Upper lobe of left lung (tissue), 6 donors: ENCODE data around the gene PEX14. TPM values are rescaled to one million over a fixed set of nuclear protein-coding genes. Genes with fewer than 3 reads are reported as not detected.

Source experiments
- ATAC-seq, 2 donors: fragments of 200-7000 bp; cut with Tn5 transposase; one replicate each; pipeline ENCODE4 v1.9.1; 2022; ENCODE audit warnings: mild to moderate bottlenecking in 2 of 2, moderate library complexity in 2 of 2; ENCODE audit not compliant: low FRiP score in 2 of 2
- DNase-seq, 2 donors: peaks; one replicate each; pipeline ENCODE4 v3.0.0-alpha.2; 2019 to 2020
- H3K27ac ChIP-seq, 4 donors: fragments of 200-600 bp; sonication (generic); one replicate each; pipeline ENCODE4 v1.5.1; 2016 to 2019
- H3K27me3 ChIP-seq, 4 donors: fragments of 200-600 bp; sonication (generic); one replicate each; pipeline ENCODE4 v1.5.1; 2017 to 2019
- H3K36me3 ChIP-seq, 4 donors: fragments of 200-600 bp; sonication (generic); one replicate each; pipeline ENCODE4 v1.5.1; 2016 to 2019
- H3K4me1 ChIP-seq, 4 donors: fragments of 200-600 bp; sonication (generic); one replicate each; pipeline ENCODE4 v1.5.1; 2018 to 2019
- H3K4me3 ChIP-seq, 4 donors: fragments of 200-600 bp; sonication (generic); one replicate each; pipeline ENCODE4 v1.5.1; 2017 to 2019; ENCODE audit warnings: mild to moderate bottlenecking in 2 of 4, moderate library complexity in 1 of 4
- H3K9me3 ChIP-seq, 4 donors: fragments of 200-600 bp; sonication (generic); one replicate each; pipeline ENCODE4 v1.5.1; 2018 to 2019
- CTCF ChIP-seq, 6 experiments: fragments of 450-650 bp in 4 of 6; fragments of 200-600 bp in 2 of 6; sonication (generic) in 2 of 6; IDR thresholded peaks; one replicate each; pipeline ENCODE4 v1.5.1; 2016 to 2019; ENCODE audit warnings: antibody characterized with exemption in 6 of 6
- EP300 ChIP-seq, 4 donors: sonication (generic); formaldehyde crosslinking; IDR thresholded peaks; one replicate each; pipeline ENCODE4 v1.5.1; 2017; ENCODE audit warnings: antibody characterized with exemption in 4 of 4, control low read depth in 2 of 4
- POLR2A ChIP-seq, 4 donors: fragments of 450-650 bp; IDR thresholded peaks; one replicate each; pipeline ENCODE4 v1.5.1; 2016 to 2017; ENCODE audit warnings: antibody characterized with exemption in 4 of 4, mild to moderate bottlenecking in 2 of 4
- POLR2AphosphoS5 ChIP-seq, 2 donors: sonication (generic); formaldehyde crosslinking; IDR thresholded peaks; one replicate each; pipeline ENCODE4 v1.5.1; 2017; ENCODE audit warnings: antibody characterized with exemption in 2 of 2
- WGBS, 2 donors: methylation state at CpG; one replicate each; pipeline ENCODE4 v1.1.5; 2017 to 2018; 5-methylcytosine and 5-hydroxymethylcytosine counted together
- total RNA-seq, 6 donors: library from RNA; depleted of rRNA in 4 of 6; stranded (reverse); fragments of >200 nt in 4 of 6; gene quantifications; one replicate each; pipeline versions ENCODE4 v1.1.0 to v1.2.1, GENCODE V29; 2016 to 2021
- donor health status: DM: no; HTN: no; CAD: no; lungs with moderate emphysema.
- donor health status: DM: no; HTN: yes; CAD: no; lungs with severe emphysema.

The PEX14 gene
- total RNA-seq, 6 donors from 2014 or later = 21.2 to 43.0 (median 29.9) TPM

DNA sequence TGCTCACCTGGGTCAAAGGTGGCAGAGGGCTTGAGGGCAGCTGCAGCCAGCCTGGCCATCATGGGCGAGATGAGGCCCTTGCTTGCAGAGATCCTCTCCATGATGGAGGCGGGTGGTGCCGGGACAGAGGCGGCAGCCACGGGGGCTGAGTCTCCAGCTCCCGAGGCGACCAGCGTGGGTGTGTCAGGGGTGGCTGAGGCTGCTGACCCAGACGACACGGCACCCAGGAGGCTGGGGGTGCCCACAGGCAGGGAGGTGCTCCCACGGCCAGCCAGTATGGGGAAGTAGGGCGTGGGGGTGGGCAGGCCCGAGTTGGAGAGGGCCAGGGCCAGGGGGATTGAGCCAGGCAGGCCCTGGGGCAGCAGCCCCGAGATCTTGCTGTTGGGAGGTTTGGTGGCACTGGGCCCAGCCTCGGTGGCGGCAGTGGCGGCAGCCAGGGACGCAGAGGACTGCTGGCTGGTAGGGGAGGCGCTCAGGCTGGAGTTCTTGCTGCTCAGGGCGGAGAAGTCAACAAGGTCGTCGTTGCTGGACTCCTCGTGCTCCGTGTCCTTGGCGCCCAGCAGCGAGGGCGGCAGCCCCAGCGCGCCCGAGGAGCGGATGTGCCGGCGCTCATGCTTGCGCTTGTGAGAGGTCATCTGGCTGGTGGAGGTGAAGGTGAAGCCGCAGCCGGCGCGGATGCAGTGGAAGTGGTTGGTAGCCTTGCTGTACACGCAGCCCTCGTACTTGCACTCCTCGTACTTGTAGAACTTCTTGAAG, 178.8 kb downstream of the PEX14 start:
- peaks cover 6 to 32% (median 23%) of the 10 kb centered on the region in 4 donors for H3K4me1 ChIP-seq
- no peak for DNase-seq
- H3K4me3 ChIP-seq = no peak overlapping the region
- no peaks in the 10 kb centered on the region for H3K9me3 ChIP-seq
- no peaks in the 10 kb centered on the region for H3K27me3 ChIP-seq
- peaks cover 3 to 97% (median 61%) of the 10 kb centered on the region in 4 donors for H3K36me3 ChIP-seq
- H3K27ac ChIP-seq = peak overlapping the region in 3 of 4 donors; percentile 33 to 83 (median 67)
- no peak for ATAC-seq
- WGBS, 2 donors = 92 to 98% methylated on average over 25 to 40 of the region's 41 CpGs
- no peak for TF ChIP-seq CTCF (IDR thresholded peaks at IDR 0.05)
- TF ChIP-seq POLR2A (IDR thresholded peaks at IDR 0.05) = no peak
- no peak for TF ChIP-seq POLR2AphosphoS5 (IDR thresholded peaks at IDR 0.05)
- TF ChIP-seq EP300 (IDR thresholded peaks at IDR 0.05) = no peak

DNA sequence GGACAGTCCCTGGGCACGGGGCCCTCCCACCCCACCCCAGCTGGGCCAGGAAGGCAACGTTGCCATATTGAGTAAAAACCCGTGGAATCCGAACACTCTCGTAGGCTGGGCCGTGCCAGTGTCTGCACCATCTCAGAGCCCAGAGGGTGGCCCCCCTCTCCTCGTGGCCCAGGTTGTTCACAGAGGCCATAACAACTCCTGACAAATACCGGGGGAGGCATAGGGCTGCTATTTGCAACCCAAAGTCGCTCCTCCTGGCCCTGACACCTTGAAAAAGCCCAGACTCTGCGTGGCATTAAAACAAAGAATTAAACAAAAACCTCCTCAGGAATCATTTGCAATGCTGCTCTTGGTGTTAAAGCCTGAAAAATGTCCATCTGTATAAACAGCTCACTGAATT, 180.3 kb downstream of the PEX14 start:
- no peaks in the 10 kb centered on the region for H3K9me3 ChIP-seq
- ATAC-seq (no peak), DNase-seq (no peak)
- WGBS, 2 donors = 86 to 96% methylated on average over 10 of the region's 10 CpGs
- H3K4me3 ChIP-seq = no peak overlapping the region
- H3K27me3 ChIP-seq = no peaks in the 10 kb centered on the region
- peaks cover 3 to 97% (median 65%) of the 10 kb centered on the region in 4 donors for H3K36me3 ChIP-seq
- no peak for TF ChIP-seq POLR2A (IDR thresholded peaks at IDR 0.05)
- no peak for TF ChIP-seq POLR2AphosphoS5 (IDR thresholded peaks at IDR 0.05)
- TF ChIP-seq EP300 (IDR thresholded peaks at IDR 0.05) = no peak
- TF ChIP-seq CTCF (IDR thresholded peaks at IDR 0.05) = no peak
- H3K4me1 ChIP-seq = peaks cover 9 to 36% (median 25%) of the 10 kb centered on the region in 4 donors
- H3K27ac ChIP-seq = no peak overlapping the region

DNA sequence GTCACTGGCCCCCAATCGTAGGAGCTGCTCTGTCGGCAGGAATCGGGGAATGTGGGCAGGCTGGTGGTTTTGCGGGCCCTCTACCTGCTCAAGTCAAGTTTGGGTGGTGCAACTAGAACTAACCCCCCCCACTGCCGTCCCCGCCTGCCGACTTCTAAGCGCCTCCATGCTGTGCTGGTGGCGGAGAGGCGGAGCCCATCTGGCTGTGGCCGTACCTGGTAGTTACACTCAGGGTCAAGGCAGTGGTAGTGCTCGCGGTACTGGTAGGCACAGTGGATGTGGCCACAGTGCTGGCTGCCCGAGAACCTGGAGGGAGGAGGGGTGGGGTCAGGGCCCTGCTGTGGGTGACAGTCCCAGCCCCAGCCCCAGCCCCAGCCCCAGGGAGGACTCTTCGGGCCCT, 181.7 kb downstream of the PEX14 start:
- Histone ChIP-seq H3K27ac (peak overlapping the region in 2 of 4 donors; percentile 31 to 42), H3K9me3 (no peaks in the 10 kb centered on the region), H3K4me3 (no peak overlapping the region), H3K36me3 (peaks cover 3 to 94% (median 66%) of the 10 kb centered on the region in 4 donors), H3K27me3 (no peaks in the 10 kb centered on the region), H3K4me1 (peaks cover 8 to 33% (median 23%) of the 10 kb centered on the region in 4 donors)
- TF ChIP-seq CTCF (IDR thresholded peaks at IDR 0.05) (no peak), EP300 (IDR thresholded peaks at IDR 0.05) (no peak), POLR2AphosphoS5 (IDR thresholded peaks at IDR 0.05) (no peak), POLR2A (IDR thresholded peaks at IDR 0.05) (no peak)
- DNase-seq (no peak), ATAC-seq (no peak)
- WGBS, 2 donors = 76 to 94% methylated on average over 4 to 15 of the region's 15 CpGs

DNA sequence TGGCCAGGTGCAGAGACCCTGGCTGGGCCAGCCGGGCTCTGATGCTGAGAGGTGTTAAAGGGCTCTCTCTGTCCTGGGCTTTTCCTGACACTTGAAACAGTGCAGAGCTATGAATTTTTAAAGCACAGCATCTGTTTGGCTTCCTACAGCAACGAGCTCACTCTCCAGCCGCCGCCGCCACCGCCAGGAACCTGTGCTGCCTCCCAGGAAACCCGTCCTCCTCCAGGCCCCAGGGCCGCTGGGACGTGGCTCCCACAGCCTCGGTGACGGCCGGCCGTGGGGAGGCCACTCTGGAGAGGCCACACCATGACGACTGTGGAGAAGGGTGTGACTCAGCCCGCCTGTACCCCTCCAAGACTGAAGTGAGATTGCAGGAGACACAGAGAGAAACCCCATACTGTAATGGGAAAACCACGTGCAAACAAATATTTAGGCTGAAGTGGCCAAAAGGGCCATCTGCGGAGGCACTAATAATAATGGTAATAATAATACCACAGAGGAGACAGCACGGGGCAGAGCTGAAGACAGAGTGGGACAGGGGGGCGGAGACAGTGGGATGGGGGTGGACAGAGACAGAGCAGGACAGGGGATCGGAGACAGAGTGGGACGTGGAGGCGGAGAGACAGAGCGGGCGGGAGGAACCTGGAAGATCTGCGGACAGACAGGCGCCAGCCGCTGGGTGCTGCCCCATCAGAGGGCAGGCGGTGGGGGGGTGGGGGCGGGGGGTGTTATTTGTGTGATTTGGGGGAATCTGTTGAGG, 182.5 kb downstream of the PEX14 start:
- peak overlapping the region in 2 of 4 donors; percentile 31 to 42 for H3K27ac ChIP-seq
- H3K9me3 ChIP-seq = no peaks in the 10 kb centered on the region
- WGBS, 2 donors = 77 to 86% methylated on average over 27 to 29 of the region's 29 CpGs
- H3K36me3 ChIP-seq = peaks cover 3 to 85% (median 66%) of the 10 kb centered on the region in 4 donors
- H3K27me3 ChIP-seq = no peaks in the 10 kb centered on the region
- no peak overlapping the region for H3K4me3 ChIP-seq
- TF ChIP-seq CTCF (IDR thresholded peaks at IDR 0.05) (no peak), POLR2A (IDR thresholded peaks at IDR 0.05) (no peak), POLR2AphosphoS5 (IDR thresholded peaks at IDR 0.05) (no peak), EP300 (IDR thresholded peaks at IDR 0.05) (no peak)
- ATAC-seq (no peak), DNase-seq (no peak)
- H3K4me1 ChIP-seq = peaks cover 2 to 24% (median 16%) of the 10 kb centered on the region in 4 donors
